Esophagus muscularis mucosa (tissue), 4 donors: ENCODE measurements around the gene ISG15.

Experiments used
- EP300 ChIP-seq: sonication (generic); formaldehyde crosslinking; IDR thresholded peaks from one replicate; pipeline ENCODE4 v1.6.1; 2017; ENCODE audit warnings: antibody characterized with exemption
- POLR2A ChIP-seq: fragments of 450-650 bp; IDR thresholded peaks from one replicate; pipeline ENCODE4 v1.6.1; 2017; ENCODE audit warnings: antibody characterized with exemption, moderate library complexity, mild to moderate bottlenecking, low read depth
- POLR2AphosphoS5 ChIP-seq, 2 donors: sonication (generic); formaldehyde crosslinking; IDR thresholded peaks; one replicate each; pipeline ENCODE4 v1.6.1; 2017; ENCODE audit warnings: antibody characterized with exemption in 2 of 2
- TF ChIP-seq, protein P1 (sequence below), 3 experiments: fragments of 200-600 bp in 2 of 3; fragments of 450-650 bp in 1 of 3; sonication (generic) in 2 of 3; IDR thresholded peaks; one replicate each; pipeline ENCODE4 v1.5.1; 2017 to 2019; ENCODE audit warnings: antibody characterized with exemption in 3 of 3, mild to moderate bottlenecking in 2 of 3, moderate library complexity in 1 of 3

GRCh38 chr1:1004420-1004779 is 8.9 kb upstream of the ISG15 start:
- TF ChIP-seq POLR2AphosphoS5 (IDR thresholded peaks at IDR 0.05) (no peak), POLR2A (no peak), EP300 (no peak)
- TF ChIP-seq, protein P1, sequence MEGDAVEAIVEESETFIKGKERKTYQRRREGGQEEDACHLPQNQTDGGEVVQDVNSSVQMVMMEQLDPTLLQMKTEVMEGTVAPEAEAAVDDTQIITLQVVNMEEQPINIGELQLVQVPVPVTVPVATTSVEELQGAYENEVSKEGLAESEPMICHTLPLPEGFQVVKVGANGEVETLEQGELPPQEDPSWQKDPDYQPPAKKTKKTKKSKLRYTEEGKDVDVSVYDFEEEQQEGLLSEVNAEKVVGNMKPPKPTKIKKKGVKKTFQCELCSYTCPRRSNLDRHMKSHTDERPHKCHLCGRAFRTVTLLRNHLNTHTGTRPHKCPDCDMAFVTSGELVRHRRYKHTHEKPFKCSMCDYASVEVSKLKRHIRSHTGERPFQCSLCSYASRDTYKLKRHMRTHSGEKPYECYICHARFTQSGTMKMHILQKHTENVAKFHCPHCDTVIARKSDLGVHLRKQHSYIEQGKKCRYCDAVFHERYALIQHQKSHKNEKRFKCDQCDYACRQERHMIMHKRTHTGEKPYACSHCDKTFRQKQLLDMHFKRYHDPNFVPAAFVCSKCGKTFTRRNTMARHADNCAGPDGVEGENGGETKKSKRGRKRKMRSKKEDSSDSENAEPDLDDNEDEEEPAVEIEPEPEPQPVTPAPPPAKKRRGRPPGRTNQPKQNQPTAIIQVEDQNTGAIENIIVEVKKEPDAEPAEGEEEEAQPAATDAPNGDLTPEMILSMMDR (IDR thresholded peaks at IDR 0.05) = no peak
